NCI-H1092 (cell line): ENCODE results near the gene P4HTM.

ENCODE experiments used
- DNase-seq: peaks from one replicate; lab custom pipeline; 2025; lab: John Stamatoyannopoulos, UW

Gene P4HTM

GRCh38 chr3:48983096-48983495 lies 6.9 kb upstream of the P4HTM start:
- no peak for DNase-seq

DNA sequence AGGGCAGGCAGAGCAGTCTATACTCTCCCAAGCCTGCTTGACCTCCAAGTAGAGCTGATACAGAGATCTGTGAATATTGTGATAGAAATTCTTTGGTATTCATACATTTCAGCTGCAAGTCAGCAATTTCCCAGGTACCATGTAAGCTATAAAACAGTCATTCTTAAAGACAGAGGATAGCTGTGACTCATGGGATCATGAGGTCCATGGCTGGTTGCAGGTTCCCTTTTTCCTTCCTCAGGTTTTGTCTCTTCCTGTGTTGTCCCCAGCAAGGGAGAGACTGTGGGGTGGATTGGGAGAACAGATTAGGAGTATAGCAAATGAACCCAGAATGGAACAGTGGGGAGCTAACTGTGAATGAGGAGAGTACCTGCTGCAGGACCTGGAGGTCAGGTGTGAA lies 5.4 kb upstream of the P4HTM start:
- DNase-seq, result no peak

GRCh38 chr3:48985831-48986376 lies 4.1 kb upstream of the P4HTM start:
- DNase-seq, result no peak

DNA sequence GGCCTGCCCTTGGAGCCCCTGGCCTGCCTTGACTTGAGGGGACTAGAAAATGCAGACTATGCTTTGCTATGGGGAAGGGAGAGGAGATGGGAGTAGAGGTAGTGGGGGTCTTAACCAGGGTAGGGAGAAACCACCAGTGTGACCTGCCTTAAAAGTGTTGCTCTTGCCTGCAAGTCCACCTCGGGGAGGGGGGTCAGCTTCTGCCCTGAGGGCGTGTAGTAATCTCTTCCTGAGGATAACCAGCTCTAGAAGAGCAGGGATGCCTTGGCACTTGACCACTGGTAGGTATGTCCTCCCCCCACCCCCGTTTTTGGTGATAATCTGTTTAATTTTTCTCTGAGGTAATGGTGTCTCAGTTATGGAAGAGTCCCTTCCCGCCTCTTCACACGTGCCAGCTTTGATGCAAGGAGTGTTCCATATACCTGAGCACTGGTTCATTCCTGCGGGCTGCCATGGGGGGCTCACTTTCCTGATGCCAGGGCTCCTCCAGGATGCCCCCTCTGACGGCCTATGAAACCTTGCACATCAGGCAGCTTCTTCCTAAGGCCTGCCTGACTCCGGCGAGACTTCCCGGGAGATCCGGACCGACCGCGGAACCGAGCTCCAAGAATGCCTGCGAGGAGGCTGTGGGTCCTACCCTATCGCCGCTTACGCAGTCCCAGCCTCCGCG lies 780 bp upstream of the P4HTM start:
- no peak for DNase-seq

DNA sequence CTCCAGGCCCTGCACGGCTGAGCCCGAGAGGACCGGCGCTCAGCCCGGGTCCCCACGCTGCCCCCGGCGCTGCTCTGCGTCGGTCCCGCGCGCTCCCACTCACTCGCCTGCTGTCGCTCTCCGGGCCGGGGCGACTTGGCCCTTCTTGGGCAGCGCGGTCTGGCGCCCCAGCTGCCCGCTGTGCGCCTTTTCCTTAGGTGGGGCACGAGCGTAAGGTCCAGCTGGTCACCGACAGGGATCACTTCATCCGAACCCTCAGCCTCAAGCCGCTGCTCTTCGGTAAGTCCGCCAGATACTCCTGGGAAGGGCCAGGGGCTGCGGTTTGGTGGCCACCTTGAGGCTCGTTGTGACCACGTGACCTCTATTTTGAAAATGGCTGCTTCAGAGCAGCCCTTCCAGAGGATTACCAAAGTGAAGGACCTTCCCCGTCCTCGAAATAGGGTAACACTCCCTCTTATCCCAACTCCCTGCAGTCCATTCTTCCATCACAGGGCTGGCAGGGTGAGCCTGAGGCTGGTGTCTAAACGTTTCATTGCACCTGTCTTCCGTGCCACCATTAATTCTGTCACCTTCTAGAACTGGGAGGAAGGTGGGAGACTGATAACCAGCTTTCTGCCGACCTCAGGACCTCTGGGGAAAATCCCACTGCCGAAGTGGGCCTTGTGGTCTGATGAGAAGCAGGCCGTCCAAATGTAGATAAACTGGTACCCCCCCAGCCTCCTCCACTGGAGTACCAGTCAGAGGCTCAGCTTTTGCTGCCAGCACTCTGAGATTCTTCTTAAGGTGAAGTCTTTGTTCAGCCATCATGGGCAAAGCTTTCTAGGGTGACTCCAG lies 812 bp downstream of the P4HTM start:
- no peak for DNase-seq

DNA sequence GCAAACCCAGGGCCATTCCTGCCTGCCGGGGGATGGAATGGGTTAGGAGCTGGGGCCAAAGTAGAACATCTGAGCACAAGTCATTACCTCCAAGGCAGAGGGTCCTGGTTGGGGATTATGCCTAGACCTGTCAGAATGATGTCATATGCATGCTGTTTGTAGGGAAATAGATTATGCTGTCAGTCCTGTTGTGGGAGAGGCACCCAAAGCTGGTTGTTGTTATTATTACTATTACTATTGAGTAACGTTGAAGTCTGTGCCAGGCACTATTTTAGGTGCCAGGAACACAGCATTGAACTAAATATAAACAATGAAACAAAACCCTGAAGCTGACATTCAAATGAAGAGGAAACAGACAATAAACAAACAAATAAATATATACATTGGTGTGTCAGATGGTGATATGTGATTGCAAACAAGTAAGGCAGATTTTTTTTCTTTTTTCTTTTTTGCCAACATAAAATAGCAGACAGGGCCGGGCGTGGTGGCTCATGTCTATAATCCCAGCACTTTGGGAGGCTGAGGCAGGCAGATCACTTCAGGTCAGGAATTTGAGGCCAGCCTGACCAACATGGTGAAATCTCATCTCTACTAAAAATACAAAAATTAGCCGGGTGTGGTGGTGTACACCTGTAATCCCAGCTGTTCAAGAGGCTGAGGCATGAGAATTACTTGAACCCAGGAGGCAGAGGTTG lies 2.0 kb downstream of the P4HTM start:
- no peak for DNase-seq

DNA sequence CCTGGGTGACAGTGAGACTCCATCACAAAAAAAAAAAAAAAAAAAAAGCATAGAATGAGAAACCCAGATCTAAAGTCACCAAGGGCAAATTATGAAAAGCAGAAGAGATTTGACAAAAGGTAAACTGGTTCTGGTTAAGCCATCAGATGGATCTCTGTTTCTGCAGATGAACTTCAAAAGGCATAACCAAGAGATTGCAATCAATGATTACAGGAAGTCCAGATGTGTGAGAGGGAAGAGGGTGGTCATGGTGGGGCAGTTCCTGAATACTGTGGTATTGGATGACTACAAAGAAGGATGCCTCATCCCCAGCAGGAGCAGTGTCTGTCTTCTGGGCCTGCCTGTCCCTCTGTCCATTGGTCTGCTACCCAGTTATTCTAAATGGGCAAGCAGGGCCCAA lies 3.8 kb downstream of the P4HTM start:
- no peak for DNase-seq

GRCh38 chr3:48996640-48997039 lies 6.6 kb downstream of the P4HTM start:
- DNase-seq, result no peak

- no peak for DNase-seq
These were observed 7.1 kb downstream of the P4HTM start for GRCh38 chr3:48997102-48997635.

- DNase-seq, result peak; percentile 83
These were observed 7.9 kb downstream of the P4HTM start for GRCh38 chr3:48997714-48998637.

DNA sequence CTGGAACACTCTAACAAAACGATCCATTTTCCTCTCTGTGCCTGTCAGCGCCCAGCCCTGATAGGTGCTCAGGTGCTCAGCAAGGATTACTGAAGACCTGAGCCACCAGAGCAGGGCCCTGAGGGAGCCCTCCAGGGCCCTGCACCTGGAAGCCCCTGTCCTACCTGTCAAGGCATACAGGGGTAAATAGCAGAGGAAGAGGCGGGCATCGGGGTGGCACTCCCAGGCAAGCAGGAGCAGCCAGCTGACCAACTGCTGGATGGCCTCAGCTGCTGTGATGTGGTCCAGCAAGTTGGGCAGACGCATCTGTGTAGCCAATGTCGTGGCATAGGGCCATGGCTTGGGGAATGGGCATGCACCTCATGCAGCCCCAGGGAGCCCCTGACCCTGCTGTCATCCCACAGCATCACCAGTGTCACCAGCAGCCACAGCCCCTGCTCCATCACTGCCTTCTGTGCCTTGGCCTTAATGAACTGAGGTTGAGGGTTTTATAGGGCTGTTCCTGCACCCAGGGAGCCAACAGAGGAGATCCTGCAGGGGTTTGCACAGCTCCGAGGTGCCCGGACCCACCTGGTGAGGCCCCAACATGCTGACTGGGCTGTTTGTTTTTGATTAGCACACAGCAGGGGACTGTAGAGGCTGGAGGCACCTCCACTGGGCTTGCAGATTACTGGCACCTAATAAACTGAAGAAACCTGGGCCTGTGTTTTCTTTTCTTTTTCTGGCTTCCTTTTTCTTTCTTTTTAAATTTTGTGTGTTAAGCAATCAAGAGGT lies 9.2 kb downstream of the P4HTM start:
- DNase-seq, result no peak

- DNase-seq, result no peak
These were observed 11.1 kb downstream of the P4HTM start for GRCh38 chr3:49001155-49001554.

GRCh38 chr3:49004352-49005302 lies 14.6 kb downstream of the P4HTM start:
- no peak for DNase-seq

GRCh38 chr3:49005303-49005680 lies 15.3 kb downstream of the P4HTM start:
- no peak for DNase-seq

DNA sequence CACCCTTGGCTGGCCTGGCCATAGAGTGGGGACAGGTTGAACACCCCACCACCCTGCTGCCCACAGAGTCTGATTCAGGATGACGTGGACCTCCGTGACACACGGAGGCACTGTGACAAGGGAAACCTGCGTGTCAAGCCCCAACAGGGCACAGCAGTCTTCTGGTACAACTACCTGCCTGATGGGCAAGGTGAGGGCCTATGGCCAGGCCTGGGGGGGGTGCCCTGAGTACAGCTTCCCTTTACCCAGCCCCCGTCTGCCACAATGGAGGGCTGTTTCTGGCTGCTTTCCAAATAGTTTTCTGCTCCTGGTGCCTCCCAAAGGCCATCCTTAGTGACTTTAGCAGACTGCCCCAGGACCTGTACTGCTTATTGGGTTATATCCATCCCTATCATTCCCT lies 16.0 kb downstream of the P4HTM start:
- no peak for DNase-seq

- no peak for DNase-seq
These were observed 16.5 kb downstream of the P4HTM start for GRCh38 chr3:49006408-49007067.

- DNase-seq, result peak; percentile 95
These were observed 17.2 kb downstream of the P4HTM start, which contains the start of gene WDR6 for GRCh38 chr3:49007068-49007770. Gene WDR6 (plus strand): TSS chr3:49007391. CDS start chr3:49007432, 41 bp downstream.
